A673 (cell line): ENCODE data around the gene C3orf20.

Experiments
- EZH2 ChIP-seq: fragments of 200-600 bp; sonication (generic); IDR thresholded peaks from 2 replicates; pipeline ENCODE4 v1.6.1; 2017; ENCODE audit warnings: borderline replicate concordance, low read depth, mild to moderate bottlenecking, mixed read lengths, antibody characterized with exemption, low read length; ENCODE audit not compliant: poor library complexity, severe bottlenecking
- TF ChIP-seq, protein P1 (sequence below): fragments of 300-800, 200-600 bp; sonication (generic); conservative IDR thresholded peaks from 2 replicates; pipeline ENCODE4 v1.5.1; 2017; ENCODE audit warnings: low read depth, mild to moderate bottlenecking, antibody characterized with exemption, low read length, moderate library complexity, mixed read lengths

DNA sequence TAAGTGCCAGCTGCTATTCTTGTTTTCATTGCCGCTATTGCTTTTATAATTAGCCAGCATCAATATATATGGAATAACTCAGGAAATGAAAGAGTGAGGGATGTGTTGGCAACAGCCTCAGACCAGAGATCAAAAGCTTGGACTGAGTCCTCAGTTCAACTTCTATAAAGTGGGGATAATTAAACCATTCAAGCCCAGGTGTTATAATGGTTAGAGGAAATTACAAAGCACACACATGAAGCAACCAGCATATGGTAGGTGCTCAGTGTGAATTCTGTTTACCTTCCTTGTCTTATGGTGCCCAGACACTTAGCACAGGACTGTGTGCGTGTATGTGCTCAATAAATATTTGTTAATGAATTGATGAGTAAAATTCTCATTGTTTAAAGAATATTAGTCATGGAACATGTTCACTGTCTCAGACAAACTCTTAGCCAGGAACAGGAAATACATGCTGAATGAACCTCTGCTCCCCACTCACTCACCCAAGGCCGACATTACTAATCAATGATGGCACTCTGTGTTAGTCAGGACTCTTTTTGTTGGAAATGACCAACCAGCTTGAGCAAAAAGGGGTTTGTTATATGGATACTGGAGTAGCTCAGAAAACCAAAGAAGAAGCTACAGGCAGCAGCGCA, 40.1 kb upstream of the C3orf20 start:
- TF ChIP-seq, protein P1, sequence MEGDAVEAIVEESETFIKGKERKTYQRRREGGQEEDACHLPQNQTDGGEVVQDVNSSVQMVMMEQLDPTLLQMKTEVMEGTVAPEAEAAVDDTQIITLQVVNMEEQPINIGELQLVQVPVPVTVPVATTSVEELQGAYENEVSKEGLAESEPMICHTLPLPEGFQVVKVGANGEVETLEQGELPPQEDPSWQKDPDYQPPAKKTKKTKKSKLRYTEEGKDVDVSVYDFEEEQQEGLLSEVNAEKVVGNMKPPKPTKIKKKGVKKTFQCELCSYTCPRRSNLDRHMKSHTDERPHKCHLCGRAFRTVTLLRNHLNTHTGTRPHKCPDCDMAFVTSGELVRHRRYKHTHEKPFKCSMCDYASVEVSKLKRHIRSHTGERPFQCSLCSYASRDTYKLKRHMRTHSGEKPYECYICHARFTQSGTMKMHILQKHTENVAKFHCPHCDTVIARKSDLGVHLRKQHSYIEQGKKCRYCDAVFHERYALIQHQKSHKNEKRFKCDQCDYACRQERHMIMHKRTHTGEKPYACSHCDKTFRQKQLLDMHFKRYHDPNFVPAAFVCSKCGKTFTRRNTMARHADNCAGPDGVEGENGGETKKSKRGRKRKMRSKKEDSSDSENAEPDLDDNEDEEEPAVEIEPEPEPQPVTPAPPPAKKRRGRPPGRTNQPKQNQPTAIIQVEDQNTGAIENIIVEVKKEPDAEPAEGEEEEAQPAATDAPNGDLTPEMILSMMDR = no peak
- no peak for TF ChIP-seq EZH2
